ENCODE results near the gene KRTAP3-2.

- TF ChIP-seq CTCF (IDR thresholded peaks at IDR 0.05 in 4 of 5, conservative IDR thresholded peaks at IDR 0.05 in 1 of 5) (no peak), POLR2A (IDR thresholded peaks at IDR 0.05) (no peak)
These were observed 12.8 kb downstream of the KRTAP3-2 start for GRCh38 chr17:40986920-40987319.
